Colonic mucosa (tissue), 4 donors: ENCODE data around the gene PROX1. TPM values are rescaled to one million over a fixed set of nuclear protein-coding genes. Genes with fewer than 3 reads are reported as not detected.

ENCODE experiments used
- DNase-seq: peaks from one replicate; pipeline ENCODE4 v3.0.0-alpha.2; 2020
- H3K27ac ChIP-seq: fragments of 200-600 bp; one replicate; pipeline ENCODE4 v1.8.0; 2021
- H3K27me3 ChIP-seq: fragments of 200-600 bp; one replicate; pipeline ENCODE4 v1.8.0; 2021
- H3K36me3 ChIP-seq: fragments of 200-600 bp; one replicate; pipeline ENCODE4 v1.8.0; 2021
- H3K4me1 ChIP-seq: fragments of 200-600 bp; one replicate; pipeline ENCODE4 v1.8.0; 2021; ENCODE audit warnings: mild to moderate bottlenecking
- H3K4me3 ChIP-seq: fragments of 200-600 bp; one replicate; pipeline ENCODE4 v1.8.0; 2021
- H3K9ac ChIP-seq, 2 donors: one replicate each; pipeline ENCODE4 v1.7.0; 2013; ENCODE audit warnings: control low read depth in 2 of 2, low read depth in 2 of 2, low read length in 2 of 2
- H3K9me3 ChIP-seq: fragments of 200-600 bp; one replicate; pipeline ENCODE4 v1.8.0; 2021
- intact Hi-C: fragments of 100-400 bp; cut with DNase I; formaldehyde crosslinking; loops from one replicate; pipeline ENCODE4 v1.14.1; 2022
- total RNA-seq, 2 donors: library from RNA; stranded (reverse); fragmentation: NEBNext Ultra II Directional in 1 of 2; extraction: Animal tissue kit (Norgen Biotek cat#: 25700) in 1 of 2; gene quantifications; one replicate each; pipeline ENCODE4 v1.2.1, GENCODE V29; 2021
- TF ChIP-seq, protein P1 (sequence below): fragments of 200-600 bp; IDR thresholded peaks from one replicate; pipeline ENCODE4 v1.8.0; 2022; ENCODE audit warnings: antibody characterized with exemption, mild to moderate bottlenecking
- donor health status: healthy.
- donor health status: DM: no; HTN: no; CAD: no.
- donor health status: DM: no; HTN: no; CAD: no.

PROX1 gene
- total RNA-seq, 2 donors from 2014 or later = 11.6 to 14.7 TPM

GRCh38 chr1:214029796-214030195, 42.0 kb downstream of the PROX1 start:
- intact Hi-C loops = no loop called here
- H3K27ac ChIP-seq = no peak overlapping the region
- no peaks in the 10 kb centered on the region for H3K4me1 ChIP-seq

GRCh38 chr1:214031267-214031650, 43.5 kb downstream of the PROX1 start:
- intact Hi-C loops = no loop called here
- TF ChIP-seq, protein P1, sequence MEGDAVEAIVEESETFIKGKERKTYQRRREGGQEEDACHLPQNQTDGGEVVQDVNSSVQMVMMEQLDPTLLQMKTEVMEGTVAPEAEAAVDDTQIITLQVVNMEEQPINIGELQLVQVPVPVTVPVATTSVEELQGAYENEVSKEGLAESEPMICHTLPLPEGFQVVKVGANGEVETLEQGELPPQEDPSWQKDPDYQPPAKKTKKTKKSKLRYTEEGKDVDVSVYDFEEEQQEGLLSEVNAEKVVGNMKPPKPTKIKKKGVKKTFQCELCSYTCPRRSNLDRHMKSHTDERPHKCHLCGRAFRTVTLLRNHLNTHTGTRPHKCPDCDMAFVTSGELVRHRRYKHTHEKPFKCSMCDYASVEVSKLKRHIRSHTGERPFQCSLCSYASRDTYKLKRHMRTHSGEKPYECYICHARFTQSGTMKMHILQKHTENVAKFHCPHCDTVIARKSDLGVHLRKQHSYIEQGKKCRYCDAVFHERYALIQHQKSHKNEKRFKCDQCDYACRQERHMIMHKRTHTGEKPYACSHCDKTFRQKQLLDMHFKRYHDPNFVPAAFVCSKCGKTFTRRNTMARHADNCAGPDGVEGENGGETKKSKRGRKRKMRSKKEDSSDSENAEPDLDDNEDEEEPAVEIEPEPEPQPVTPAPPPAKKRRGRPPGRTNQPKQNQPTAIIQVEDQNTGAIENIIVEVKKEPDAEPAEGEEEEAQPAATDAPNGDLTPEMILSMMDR = no peak
- H3K27me3 ChIP-seq = no peaks in the 10 kb centered on the region
- H3K27ac ChIP-seq = no peak overlapping the region
- no peaks in the 10 kb centered on the region for H3K4me1 ChIP-seq
- no peak for DNase-seq
- no peaks in the 10 kb centered on the region for H3K36me3 ChIP-seq
- no peak overlapping the region for H3K9ac ChIP-seq
- H3K9me3 ChIP-seq = no peaks in the 10 kb centered on the region
- no peak overlapping the region for H3K4me3 ChIP-seq

More at GRCh38 chr1:214029796-214030195, 42.0 kb downstream of the PROX1 start:
- Histone ChIP-seq H3K27me3 (no peaks in the 10 kb centered on the region), H3K9ac (no peak overlapping the region), H3K4me3 (no peak overlapping the region), H3K9me3 (no peaks in the 10 kb centered on the region), H3K36me3 (no peaks in the 10 kb centered on the region)
- DNase-seq = no peak
- TF ChIP-seq, protein P1 = no peak

GRCh38 chr1:214037468-214037867, 49.7 kb downstream of the PROX1 start:
- intact Hi-C loops = no loop called here
- Histone ChIP-seq H3K27me3 (no peaks in the 10 kb centered on the region), H3K4me3 (no peak overlapping the region), H3K36me3 (no peaks in the 10 kb centered on the region), H3K9me3 (no peaks in the 10 kb centered on the region), H3K27ac (no peak overlapping the region), H3K4me1 (no peaks in the 10 kb centered on the region), H3K9ac (no peak overlapping the region)
- TF ChIP-seq, protein P1 = no peak
- DNase-seq = no peak

- Histone ChIP-seq H3K9me3 (no peaks in the 10 kb centered on the region), H3K27ac (no peak overlapping the region), H3K4me3 (no peak overlapping the region), H3K9ac (no peak overlapping the region), H3K27me3 (no peaks in the 10 kb centered on the region), H3K36me3 (no peaks in the 10 kb centered on the region), H3K4me1 (no peaks in the 10 kb centered on the region)
- intact Hi-C loops = no loop called here
- TF ChIP-seq, protein P1 = no peak
- DNase-seq = no peak
These were observed 51.7 kb downstream of the PROX1 start for GRCh38 chr1:214039394-214040018.

DNA sequence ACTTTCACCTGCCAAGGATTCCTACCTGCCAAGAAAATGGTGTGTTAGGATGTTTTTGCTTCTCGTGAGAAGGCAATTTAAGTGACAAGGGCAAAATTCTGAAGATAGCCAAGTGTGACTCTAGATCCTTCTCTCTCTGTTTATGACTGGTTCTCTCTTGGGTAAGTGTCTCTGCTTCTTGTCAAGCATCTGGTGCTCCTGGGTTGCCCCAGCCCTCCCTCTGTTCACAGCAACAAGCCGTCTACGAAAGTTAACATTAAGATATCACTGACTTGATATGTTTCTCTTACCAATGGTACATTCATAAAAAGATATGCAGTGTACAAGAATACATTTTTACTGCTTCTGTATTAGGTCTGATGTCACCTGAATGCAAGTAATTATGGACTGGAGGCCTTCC, 55.4 kb downstream of the PROX1 start:
- intact Hi-C loops = no loop called here
- no peaks in the 10 kb centered on the region for H3K9me3 ChIP-seq
- no peak overlapping the region for H3K9ac ChIP-seq
- TF ChIP-seq, protein P1 = no peak
- H3K4me3 ChIP-seq = no peak overlapping the region
- no peaks in the 10 kb centered on the region for H3K27me3 ChIP-seq
- H3K27ac ChIP-seq = no peak overlapping the region
- H3K36me3 ChIP-seq = no peaks in the 10 kb centered on the region
- DNase-seq = no peak
- H3K4me1 ChIP-seq = no peaks in the 10 kb centered on the region
